Activated T-cell treated with anti-CD3 and anti-CD28 coated beads for 4 hours (primary cell): ENCODE results near the gene SUMO3.

ENCODE experiments used
- DNase-seq: peaks from one replicate; pipeline ENCODE4 v3.0.0-alpha.2; 2020

SUMO3 gene

DNA sequence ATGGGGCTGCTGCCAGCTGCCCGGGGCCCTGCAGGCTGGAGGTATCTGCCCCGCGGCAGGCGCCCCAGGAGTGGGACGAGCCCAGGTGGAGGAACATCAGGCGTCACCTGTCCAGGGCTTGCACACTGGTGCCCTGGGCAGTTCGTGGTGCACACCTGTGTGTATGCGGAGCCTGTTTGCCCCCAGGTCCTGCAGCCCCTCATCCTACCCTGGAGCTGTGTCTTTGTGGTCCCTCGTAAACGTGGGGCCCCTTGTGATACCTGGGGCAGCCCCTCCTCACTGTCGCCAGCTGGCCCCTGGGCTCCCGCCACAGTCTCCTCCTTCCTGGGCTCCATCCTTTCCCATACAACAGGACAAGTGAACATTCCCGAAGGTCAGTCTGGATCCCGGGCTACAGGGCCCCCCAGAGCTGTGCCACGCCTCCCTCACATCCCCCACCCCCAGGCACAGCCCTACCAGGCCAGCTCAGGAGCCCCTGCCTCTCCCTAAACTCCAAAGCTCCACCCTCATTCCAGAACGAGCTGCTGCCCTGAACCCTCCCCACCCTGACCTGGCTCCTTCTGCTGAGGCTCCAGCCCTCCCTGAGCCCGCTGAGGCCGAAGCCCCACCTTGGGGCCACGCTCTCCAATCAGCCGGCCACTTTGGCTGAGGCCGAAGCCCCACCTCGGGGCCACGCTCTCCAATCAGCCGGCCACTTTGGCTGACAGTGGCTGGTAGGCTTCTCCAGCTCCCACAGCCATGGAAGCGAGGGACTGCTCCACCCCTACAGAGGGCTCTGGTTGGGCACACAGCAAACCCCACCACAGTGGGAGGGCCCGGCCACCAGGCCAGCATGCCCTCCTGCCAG, 58.9 kb downstream of the SUMO3 start:
- DNase-seq, result no peak

DNA sequence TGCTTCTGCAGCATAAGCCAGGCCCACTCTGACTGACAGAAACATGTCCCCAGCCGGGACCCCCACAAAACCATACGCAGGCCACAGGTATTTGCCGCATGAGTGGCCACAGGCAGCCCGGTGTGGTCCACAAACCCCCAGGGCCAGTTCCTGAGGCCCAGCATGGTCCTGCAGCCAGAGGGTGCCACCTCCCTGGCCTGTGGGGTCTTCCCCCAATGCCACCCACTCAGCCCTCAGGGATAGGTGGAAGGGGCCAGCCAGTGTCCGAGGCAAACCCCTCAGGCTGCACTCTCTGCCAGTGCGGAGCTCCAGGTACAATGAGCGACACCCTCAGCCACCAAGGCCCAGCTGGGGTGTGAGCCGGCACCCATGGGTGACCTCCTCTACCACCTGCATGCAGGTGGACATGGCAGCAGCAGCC, 59.7 kb downstream of the SUMO3 start:
- DNase-seq, result no peak

DNA sequence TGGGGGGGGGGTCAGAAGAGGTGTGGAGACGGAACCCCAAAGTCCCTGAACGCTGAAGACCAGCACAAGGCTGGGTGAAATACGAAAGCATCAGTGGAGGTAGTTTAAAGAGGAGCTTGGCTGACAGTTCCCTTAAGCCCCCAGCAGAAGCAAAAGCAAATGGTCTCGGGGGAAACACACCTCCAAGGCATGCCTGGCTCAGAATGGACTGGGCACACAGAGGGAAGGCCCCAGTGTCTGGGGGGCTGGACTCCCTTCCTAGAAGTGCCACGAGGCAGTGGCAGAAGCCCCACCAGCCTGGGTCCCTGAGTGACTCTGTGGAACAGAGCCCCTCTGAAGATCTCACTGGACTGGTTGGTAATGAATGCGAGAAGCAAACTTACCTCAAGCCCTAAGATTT, 60.1 kb downstream of the SUMO3 start:
- no peak for DNase-seq

DNA sequence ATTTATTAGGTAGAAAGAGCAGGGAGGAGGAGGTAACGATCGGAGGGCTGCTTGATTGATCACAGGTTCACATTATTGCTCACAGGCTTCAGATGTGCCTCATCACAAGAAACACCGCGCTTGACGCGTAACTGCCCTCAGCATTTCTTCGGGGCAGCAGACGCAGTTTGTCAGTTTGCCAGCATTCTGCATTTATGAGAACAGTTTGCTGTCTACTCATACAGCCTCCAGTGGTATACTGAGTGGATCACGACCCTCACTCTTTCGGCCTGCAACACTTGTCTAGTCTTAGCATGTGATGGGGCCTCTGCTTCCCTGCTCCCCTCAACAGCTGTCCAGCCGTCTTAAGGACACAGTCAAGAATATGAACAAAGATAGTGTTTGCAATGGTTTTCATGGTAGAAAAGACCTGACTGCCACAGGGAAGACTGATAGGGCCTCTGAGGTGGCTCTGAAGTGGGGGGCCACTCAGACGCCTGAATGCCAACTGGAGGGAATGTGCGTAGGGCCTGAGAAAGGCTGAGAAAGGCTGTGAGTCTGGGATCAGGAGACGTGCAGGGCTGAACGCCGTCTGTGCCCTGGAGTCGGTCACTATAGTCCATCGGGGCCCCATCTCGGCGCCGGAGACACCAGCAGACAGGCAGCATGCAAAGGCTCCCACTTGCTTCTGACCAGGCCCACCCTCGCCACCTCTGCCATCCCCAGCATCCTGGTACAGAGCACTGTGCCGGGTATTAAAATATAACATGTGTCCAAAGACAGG, 61.3 kb downstream of the SUMO3 start:
- DNase-seq, result no peak
